A549 (cell line): Measurements from ENCODE around the gene SLPI. TPM values are rescaled to one million over a fixed set of nuclear protein-coding genes. Genes with fewer than 3 reads are reported as not detected.
A peak's percentile ranks its signal among the peaks of the same experiment; 100 is the strongest.

Source experiments
- CBX2 ChIP-seq: fragments of 200-600 bp; sonication (generic); IDR thresholded peaks from 2 replicates; pipeline ENCODE4 v1.6.1; 2016; ENCODE audit warnings: low read depth, mild to moderate bottlenecking, borderline replicate concordance
- CEBPB ChIP-seq, 2 experiments: fragments of >200 bp in 1 of 2; sonication (Bioruptor Twin) in 1 of 2; formaldehyde crosslinking in 1 of 2; IDR thresholded peaks; 2 replicates each; pipeline ENCODE4 v1.6.1; 2012 to 2016
- EHF ChIP-seq: fragments of 250-450 bp; sonication (Bioruptor Pico); IDR thresholded peaks from 2 replicates; pipeline ENCODE4 v1.5.0; 2020; ENCODE audit warnings: mild to moderate bottlenecking
- EP300 ChIP-seq, 2 experiments: fragments of >200 bp; sonication (Bioruptor Twin); formaldehyde crosslinking; IDR thresholded peaks; 2 replicates in 1 of 2; 3 replicates in 1 of 2; pipeline ENCODE4 v1.6.1; 2016 to 2017
- FOXS1 ChIP-seq: fragments of 250-450 bp; sonication (Bioruptor Pico); IDR thresholded peaks from 2 replicates; pipeline ENCODE4 v1.5.0; 2020; ENCODE audit warnings: mild to moderate bottlenecking, moderate library complexity
- GATA3 ChIP-seq: IDR thresholded peaks from 2 replicates; pipeline ENCODE4 v1.6.1; 2012; ENCODE audit warnings: borderline replicate concordance
- HEYL ChIP-seq: fragments of 250-450 bp; sonication (Bioruptor Pico); IDR thresholded peaks from 2 replicates; pipeline ENCODE4 v1.8.0; 2021; ENCODE audit warnings: mild to moderate bottlenecking, moderate library complexity
- HOXA7 ChIP-seq: fragments of 250-450 bp; sonication (Bioruptor Pico); IDR thresholded peaks from 2 replicates; pipeline ENCODE4 v1.5.0; 2020; ENCODE audit warnings: mild to moderate bottlenecking, moderate library complexity
- MAFK ChIP-seq: fragments of 450-650 bp; IDR thresholded peaks from 2 replicates; pipeline ENCODE4 v1.6.1; 2014; ENCODE audit not compliant: partially characterized antibody
- MYC ChIP-seq: IDR thresholded peaks from 2 replicates; pipeline ENCODE4 v1.6.1; 2012; ENCODE audit warnings: mild to moderate bottlenecking, inconsistent platforms, low read length, improper control_type of control experiment, borderline replicate concordance
- NFE2L2 ChIP-seq: fragments of 150-350 bp; conservative IDR thresholded peaks from 2 replicates; pipeline ENCODE4 v1.6.1; 2014; ENCODE audit warnings: low read length
- NPAS2 ChIP-seq: fragments of 250-450 bp; sonication (Bioruptor Pico); IDR thresholded peaks from 2 replicates; pipeline ENCODE4 v1.8.0; 2022; ENCODE audit warnings: mild to moderate bottlenecking, moderate library complexity, borderline replicate concordance
- NR3C1 ChIP-seq: fragments of >200 bp; sonication (Bioruptor Twin); formaldehyde crosslinking; IDR thresholded peaks from 3 replicates; pipeline ENCODE4 v1.6.1; 2017
- PHF8 ChIP-seq: fragments of 200-600 bp; sonication (generic); IDR thresholded peaks from 2 replicates; pipeline ENCODE4 v1.6.1; 2016; ENCODE audit warnings: low read depth, mild to moderate bottlenecking, antibody characterized with exemption, moderate library complexity, borderline replicate concordance
- POLR2A ChIP-seq: IDR thresholded peaks from 2 replicates; pipeline ENCODE4 v1.6.1; 2012; ENCODE audit warnings: mild to moderate bottlenecking, low read length
- RFX5 ChIP-seq: fragments of 450-650 bp; IDR thresholded peaks from 2 replicates; pipeline ENCODE4 v1.7.1; 2014; ENCODE audit warnings: antibody characterized with exemption, mild to moderate bottlenecking, moderate library complexity
- SREBF2 ChIP-seq: fragments of 450-650 bp; IDR thresholded peaks from 2 replicates; pipeline ENCODE4 v1.6.1; 2014; ENCODE audit warnings: mild to moderate bottlenecking, moderate library complexity
- ZNF302 ChIP-seq: fragments of 250-450 bp; sonication (Bioruptor Pico); IDR thresholded peaks from 2 replicates; pipeline ENCODE4 v1.9.0; 2021; ENCODE audit warnings: inconsistent platforms, mild to moderate bottlenecking, moderate library complexity
- ZSCAN20 ChIP-seq: fragments of 250-450 bp; sonication (Bioruptor Pico); IDR thresholded peaks from 2 replicates; pipeline ENCODE4 v1.8.0; 2022; ENCODE audit warnings: mild to moderate bottlenecking, moderate library complexity
- polyA plus RNA-seq, 4 experiments: library from polyadenylated mRNA; depleted of rRNA in 3 of 4; stranded (reverse); fragments of >200 nt; fragmentation: RNase III in 1 of 4; extraction: RNeasy Plus Mini Kit Qiagen cat#74134 plus additional on column Dnase treatment in 1 of 4; gene quantifications; 2 replicates in 3 of 4; 3 replicates in 1 of 4; pipeline ENCODE4 v1.2.3, GENCODE V29; 2011 to 2017
- TF ChIP-seq, protein P1 (sequence below): fragments of 250-450 bp; sonication (Bioruptor Pico); IDR thresholded peaks from 2 replicates; pipeline ENCODE4 v1.5.0; 2021; ENCODE audit warnings: mild to moderate bottlenecking, moderate library complexity, borderline replicate concordance
- TF ChIP-seq, protein P2 (sequence below): fragments of >200 bp; sonication (Bioruptor Twin); formaldehyde crosslinking; IDR thresholded peaks from 2 replicates; pipeline ENCODE4 v1.6.1; 2016
- TF ChIP-seq, protein P3 (sequence below): fragments of 150-350 bp; IDR thresholded peaks from 2 replicates; pipeline ENCODE4 v1.6.1; 2014; ENCODE audit warnings: low read depth, mild to moderate bottlenecking, low read length
- TF ChIP-seq, protein P4 (sequence below): IDR thresholded peaks from 2 replicates; pipeline ENCODE4 v1.6.1; 2012
- TF ChIP-seq, protein P5 (sequence below): fragments of >200 bp; sonication (Bioruptor Twin); formaldehyde crosslinking; IDR thresholded peaks from 3 replicates; pipeline ENCODE4 v1.6.1; 2016
- TF ChIP-seq, protein P6 (sequence below): fragments of 250-450 bp; sonication (Bioruptor Pico); IDR thresholded peaks from 2 replicates; pipeline ENCODE4 v1.5.0; 2020; ENCODE audit warnings: low read depth, mild to moderate bottlenecking, moderate library complexity
- TF ChIP-seq, protein P7 (sequence below): fragments of 200-600 bp; sonication (generic); IDR thresholded peaks from 2 replicates; pipeline ENCODE4 v1.6.1; 2016; ENCODE audit warnings: antibody characterized with exemption, mild to moderate bottlenecking, moderate library complexity

SLPI gene
- polyA plus RNA-seq, 2 of the 4 experiments (the other 2 are of a cell fraction): 4.5 to 27.0 TPM

DNA sequence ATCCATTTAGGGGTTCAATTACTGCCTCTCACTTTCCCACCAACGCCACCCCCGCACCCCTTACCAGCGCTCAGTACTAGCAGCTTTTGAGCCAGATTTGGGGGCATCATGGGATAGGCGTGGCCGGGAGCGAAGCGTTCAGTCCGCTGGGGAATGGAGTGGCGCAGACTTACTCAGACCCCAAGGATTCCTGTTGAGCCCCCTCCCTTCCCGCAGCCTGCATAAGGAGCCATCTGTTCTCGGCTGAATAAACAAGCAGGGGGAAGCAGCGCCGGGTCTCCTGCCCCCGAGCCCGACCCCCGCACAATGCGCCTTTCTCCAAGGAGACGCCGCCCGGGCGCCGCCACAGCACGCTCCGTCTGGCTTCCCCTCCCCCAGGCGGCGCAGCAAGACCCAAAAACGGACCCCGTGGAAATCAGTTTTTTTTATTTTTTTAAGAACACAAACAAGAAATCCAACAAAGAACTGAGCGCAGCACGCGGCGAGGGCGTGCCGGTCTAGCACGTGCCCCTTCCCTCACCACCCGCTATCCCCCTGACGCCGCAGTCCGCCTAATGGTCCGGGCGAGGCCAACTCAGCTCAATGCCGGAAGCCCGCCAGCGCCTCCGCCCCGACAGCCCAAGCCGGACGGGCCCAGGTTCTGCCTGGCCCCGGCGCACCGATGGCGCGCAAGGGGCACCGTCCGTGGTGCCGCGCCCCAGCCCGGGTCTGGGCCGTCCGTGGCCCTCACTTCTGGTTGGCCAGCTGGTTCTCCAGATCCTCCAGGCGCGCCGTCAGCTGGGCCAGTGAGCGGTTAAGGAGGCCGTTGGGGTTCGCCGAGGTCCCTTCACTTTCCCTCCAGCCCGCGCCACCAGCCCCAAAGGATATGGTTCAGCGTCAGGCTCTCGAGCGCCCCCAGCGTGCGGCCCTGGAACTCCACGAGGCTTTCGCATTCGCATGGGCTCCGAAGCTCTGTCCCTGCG is 39.0 kb upstream of the SLPI start (continued):
- TF ChIP-seq, protein P1, sequence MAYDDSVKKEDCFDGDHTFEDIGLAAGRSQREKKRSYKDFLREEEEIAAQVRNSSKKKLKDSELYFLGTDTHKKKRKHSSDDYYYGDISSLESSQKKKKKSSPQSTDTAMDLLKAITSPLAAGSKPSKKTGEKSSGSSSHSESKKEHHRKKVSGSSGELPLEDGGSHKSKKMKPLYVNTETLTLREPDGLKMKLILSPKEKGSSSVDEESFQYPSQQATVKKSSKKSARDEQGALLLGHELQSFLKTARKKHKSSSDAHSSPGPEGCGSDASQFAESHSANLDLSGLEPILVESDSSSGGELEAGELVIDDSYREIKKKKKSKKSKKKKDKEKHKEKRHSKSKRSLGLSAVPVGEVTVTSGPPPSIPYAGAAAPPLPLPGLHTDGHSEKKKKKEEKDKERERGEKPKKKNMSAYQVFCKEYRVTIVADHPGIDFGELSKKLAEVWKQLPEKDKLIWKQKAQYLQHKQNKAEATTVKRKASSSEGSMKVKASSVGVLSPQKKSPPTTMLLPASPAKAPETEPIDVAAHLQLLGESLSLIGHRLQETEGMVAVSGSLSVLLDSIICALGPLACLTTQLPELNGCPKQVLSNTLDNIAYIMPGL: peak; percentile 49; the same call in 1 of the 2 replicates
- TF ChIP-seq NPAS2 (no peak), ZNF302 (CRISPR knock-in tag) (no peak), RFX5 (no peak), EHF (CRISPR knock-in tag) (no peak), EP300 (IDR thresholded peaks at IDR 0.05) (no peak), MYC (no peak), HEYL (no peak), HOXA7 (no peak), CEBPB (IDR thresholded peaks at IDR 0.05) (no peak), FOXS1 (no peak), MAFK (no peak), POLR2A (no peak), ZSCAN20 (CRISPR knock-in tag) (no peak), PHF8 (no peak), NFE2L2 (no peak), GATA3 (no peak), CBX2 (no peak), SREBF2 (no peak), NR3C1 (no peak)
- TF ChIP-seq, protein P2, sequence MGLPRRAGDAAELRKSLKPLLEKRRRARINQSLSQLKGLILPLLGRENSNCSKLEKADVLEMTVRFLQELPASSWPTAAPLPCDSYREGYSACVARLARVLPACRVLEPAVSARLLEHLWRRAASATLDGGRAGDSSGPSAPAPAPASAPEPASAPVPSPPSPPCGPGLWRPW: no peak
- TF ChIP-seq, protein P3, sequence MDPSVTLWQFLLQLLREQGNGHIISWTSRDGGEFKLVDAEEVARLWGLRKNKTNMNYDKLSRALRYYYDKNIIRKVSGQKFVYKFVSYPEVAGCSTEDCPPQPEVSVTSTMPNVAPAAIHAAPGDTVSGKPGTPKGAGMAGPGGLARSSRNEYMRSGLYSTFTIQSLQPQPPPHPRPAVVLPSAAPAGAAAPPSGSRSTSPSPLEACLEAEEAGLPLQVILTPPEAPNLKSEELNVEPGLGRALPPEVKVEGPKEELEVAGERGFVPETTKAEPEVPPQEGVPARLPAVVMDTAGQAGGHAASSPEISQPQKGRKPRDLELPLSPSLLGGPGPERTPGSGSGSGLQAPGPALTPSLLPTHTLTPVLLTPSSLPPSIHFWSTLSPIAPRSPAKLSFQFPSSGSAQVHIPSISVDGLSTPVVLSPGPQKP: no peak
- TF ChIP-seq, protein P4, sequence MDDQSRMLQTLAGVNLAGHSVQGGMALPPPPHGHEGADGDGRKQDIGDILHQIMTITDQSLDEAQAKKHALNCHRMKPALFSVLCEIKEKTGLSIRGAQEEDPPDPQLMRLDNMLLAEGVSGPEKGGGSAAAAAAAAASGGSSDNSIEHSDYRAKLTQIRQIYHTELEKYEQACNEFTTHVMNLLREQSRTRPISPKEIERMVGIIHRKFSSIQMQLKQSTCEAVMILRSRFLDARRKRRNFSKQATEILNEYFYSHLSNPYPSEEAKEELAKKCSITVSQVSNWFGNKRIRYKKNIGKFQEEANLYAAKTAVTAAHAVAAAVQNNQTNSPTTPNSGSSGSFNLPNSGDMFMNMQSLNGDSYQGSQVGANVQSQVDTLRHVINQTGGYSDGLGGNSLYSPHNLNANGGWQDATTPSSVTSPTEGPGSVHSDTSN: no peak
- TF ChIP-seq, protein P5, sequence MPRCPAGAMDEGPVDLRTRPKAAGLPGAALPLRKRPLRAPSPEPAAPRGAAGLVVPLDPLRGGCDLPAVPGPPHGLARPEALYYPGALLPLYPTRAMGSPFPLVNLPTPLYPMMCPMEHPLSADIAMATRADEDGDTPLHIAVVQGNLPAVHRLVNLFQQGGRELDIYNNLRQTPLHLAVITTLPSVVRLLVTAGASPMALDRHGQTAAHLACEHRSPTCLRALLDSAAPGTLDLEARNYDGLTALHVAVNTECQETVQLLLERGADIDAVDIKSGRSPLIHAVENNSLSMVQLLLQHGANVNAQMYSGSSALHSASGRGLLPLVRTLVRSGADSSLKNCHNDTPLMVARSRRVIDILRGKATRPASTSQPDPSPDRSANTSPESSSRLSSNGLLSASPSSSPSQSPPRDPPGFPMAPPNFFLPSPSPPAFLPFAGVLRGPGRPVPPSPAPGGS: no peak
- TF ChIP-seq, protein P6, sequence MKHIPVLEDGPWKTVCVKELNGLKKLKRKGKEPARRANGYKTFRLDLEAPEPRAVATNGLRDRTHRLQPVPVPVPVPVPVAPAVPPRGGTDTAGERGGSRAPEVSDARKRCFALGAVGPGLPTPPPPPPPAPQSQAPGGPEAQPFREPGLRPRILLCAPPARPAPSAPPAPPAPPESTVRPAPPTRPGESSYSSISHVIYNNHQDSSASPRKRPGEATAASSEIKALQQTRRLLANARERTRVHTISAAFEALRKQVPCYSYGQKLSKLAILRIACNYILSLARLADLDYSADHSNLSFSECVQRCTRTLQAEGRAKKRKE (CRISPR knock-in tag): no peak
- TF ChIP-seq, protein P7, sequence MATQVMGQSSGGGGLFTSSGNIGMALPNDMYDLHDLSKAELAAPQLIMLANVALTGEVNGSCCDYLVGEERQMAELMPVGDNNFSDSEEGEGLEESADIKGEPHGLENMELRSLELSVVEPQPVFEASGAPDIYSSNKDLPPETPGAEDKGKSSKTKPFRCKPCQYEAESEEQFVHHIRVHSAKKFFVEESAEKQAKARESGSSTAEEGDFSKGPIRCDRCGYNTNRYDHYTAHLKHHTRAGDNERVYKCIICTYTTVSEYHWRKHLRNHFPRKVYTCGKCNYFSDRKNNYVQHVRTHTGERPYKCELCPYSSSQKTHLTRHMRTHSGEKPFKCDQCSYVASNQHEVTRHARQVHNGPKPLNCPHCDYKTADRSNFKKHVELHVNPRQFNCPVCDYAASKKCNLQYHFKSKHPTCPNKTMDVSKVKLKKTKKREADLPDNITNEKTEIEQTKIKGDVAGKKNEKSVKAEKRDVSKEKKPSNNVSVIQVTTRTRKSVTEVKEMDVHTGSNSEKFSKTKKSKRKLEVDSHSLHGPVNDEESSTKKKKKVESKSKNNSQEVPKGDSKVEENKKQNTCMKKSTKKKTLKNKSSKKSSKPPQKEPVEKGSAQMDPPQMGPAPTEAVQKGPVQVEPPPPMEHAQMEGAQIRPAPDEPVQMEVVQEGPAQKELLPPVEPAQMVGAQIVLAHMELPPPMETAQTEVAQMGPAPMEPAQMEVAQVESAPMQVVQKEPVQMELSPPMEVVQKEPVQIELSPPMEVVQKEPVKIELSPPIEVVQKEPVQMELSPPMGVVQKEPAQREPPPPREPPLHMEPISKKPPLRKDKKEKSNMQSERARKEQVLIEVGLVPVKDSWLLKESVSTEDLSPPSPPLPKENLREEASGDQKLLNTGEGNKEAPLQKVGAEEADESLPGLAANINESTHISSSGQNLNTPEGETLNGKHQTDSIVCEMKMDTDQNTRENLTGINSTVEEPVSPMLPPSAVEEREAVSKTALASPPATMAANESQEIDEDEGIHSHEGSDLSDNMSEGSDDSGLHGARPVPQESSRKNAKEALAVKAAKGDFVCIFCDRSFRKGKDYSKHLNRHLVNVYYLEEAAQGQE: no peak
